Measurements from ENCODE around the gene TMC6. TPM values are rescaled to one million over a fixed set of nuclear protein-coding genes. Genes with fewer than 3 reads are reported as not detected.
A peak's percentile ranks its signal among the peaks of the same experiment; 100 is the strongest.
"Not testable (repeated sequence)": the region's sequence is repeated elsewhere in the genome, so short reads cannot be mapped to it uniquely, and the experiment has no call there.

Gene TMC6
- total and polyA plus RNA-seq, 7 donors, result 5.3 to 145 (median 10.5) TPM

- no peak for DNase-seq
- Histone ChIP-seq H3K9me3 (no peaks in the 10 kb centered on the region), H3K36me3 (peaks cover 6 to 95% (median 38%) of the 10 kb centered on the region in 4 donors), H3K4me3 (no peak overlapping the region), H3K27me3 (no peaks in the 10 kb centered on the region), H3K27ac (no peak overlapping the region), H3K4me1 (peaks cover 0 to 4% (median 0%) of the 10 kb centered on the region in 4 donors)
- TF ChIP-seq POLR2AphosphoS5 (IDR thresholded peaks at IDR 0.05) (no peak), POLR2A (IDR thresholded peaks at IDR 0.05) (no peak), EP300 (IDR thresholded peaks at IDR 0.05) (no peak), CTCF (IDR thresholded peaks at IDR 0.05) (no peak)
- intact Hi-C loops (cut with DNase I), result no loop called here
- WGBS, 2 donors, result 91 to 93% methylated on average over 7 of the region's 7 CpGs
Observed at GRCh38 chr17:78082988-78083387, 45.6 kb downstream of the TMC6 start.

- H3K27me3 ChIP-seq; intact Hi-C loops (cut with DNase I); H3K9me3 ChIP-seq; DNase-seq; H3K4me1 ChIP-seq; H3K4me3 ChIP-seq: not testable (repeated sequence)
- H3K36me3 ChIP-seq, result peaks cover 6 to 95% (median 40%) of the 10 kb centered on the region in 4 donors
- 85 to 93% methylated on average over 5 of the region's 5 CpGs for WGBS, 2 donors
- peak overlapping the region in 1 of 4 donors; percentile 24 for H3K27ac ChIP-seq
Observed at GRCh38 chr17:78082355-78082872, 46.1 kb downstream of the TMC6 start.

GRCh38 chr17:78081551-78081950 is 47.0 kb downstream of the TMC6 start:
- DNase-seq, result no peak
- no peak for TF ChIP-seq POLR2AphosphoS5 (IDR thresholded peaks at IDR 0.05)
- TF ChIP-seq POLR2A (IDR thresholded peaks at IDR 0.05), result no peak
- TF ChIP-seq CTCF (IDR thresholded peaks at IDR 0.05), result no peak
- TF ChIP-seq EP300 (IDR thresholded peaks at IDR 0.05), result no peak
- Histone ChIP-seq H3K9me3 (no peaks in the 10 kb centered on the region), H3K4me1 (peaks cover 0 to 4% (median 0%) of the 10 kb centered on the region in 4 donors), H3K27ac (peak overlapping the region in 1 of 4 donors; percentile 7), H3K4me3 (no peak overlapping the region), H3K27me3 (no peaks in the 10 kb centered on the region), H3K36me3 (peaks cover 3 to 95% (median 40%) of the 10 kb centered on the region in 4 donors)
- 92 to 95% methylated on average over 3 of the region's 3 CpGs for WGBS, 2 donors
- intact Hi-C loops (cut with DNase I), result no loop called here

- DNase-seq, result no peak
- Histone ChIP-seq H3K4me1 (peaks cover 0 to 4% (median 0%) of the 10 kb centered on the region in 4 donors), H3K4me3 (no peak overlapping the region), H3K9me3 (no peaks in the 10 kb centered on the region), H3K27me3 (no peaks in the 10 kb centered on the region), H3K36me3 (peaks cover 7 to 96% (median 57%) of the 10 kb centered on the region in 4 donors), H3K27ac (no peak overlapping the region)
- intact Hi-C loops (cut with DNase I), result no loop called here
- WGBS, 2 donors, result 96% methylated on average over 6 of the region's 6 CpGs
- TF ChIP-seq POLR2AphosphoS5 (IDR thresholded peaks at IDR 0.05) (no peak), CTCF (IDR thresholded peaks at IDR 0.05) (no peak), POLR2A (IDR thresholded peaks at IDR 0.05) (no peak), EP300 (IDR thresholded peaks at IDR 0.05) (no peak)
Observed at GRCh38 chr17:78079253-78079652, 49.3 kb downstream of the TMC6 start.

GRCh38 chr17:78075545-78075944 is 53.0 kb downstream of the TMC6 start:
- Histone ChIP-seq H3K9me3 (no peaks in the 10 kb centered on the region), H3K27me3 (no peaks in the 10 kb centered on the region), H3K36me3 (peaks cover 25 to 100% (median 75%) of the 10 kb centered on the region in 4 donors), H3K27ac (no peak overlapping the region), H3K4me3 (no peak overlapping the region), H3K4me1 (no peaks in the 10 kb centered on the region)
- intact Hi-C loops (cut with DNase I), result no loop called here
- no peak for TF ChIP-seq EP300 (IDR thresholded peaks at IDR 0.05)
- TF ChIP-seq POLR2A (IDR thresholded peaks at IDR 0.05), result no peak
- no peak for TF ChIP-seq POLR2AphosphoS5 (IDR thresholded peaks at IDR 0.05)
- TF ChIP-seq CTCF (IDR thresholded peaks at IDR 0.05), result no peak
- WGBS, 2 donors, result 89 to 92% methylated on average over 5 of the region's 5 CpGs
- no peak for DNase-seq

Measured in sigmoid colon (tissue), 7 donors.